PFSK-1 (cell line): ENCODE data around the gene SEMA3C.

ENCODE experiments used
- FOXP2 ChIP-seq: optimal IDR thresholded peaks from 2 replicates; pipeline ENCODE3; 2011; ENCODE audit warnings: borderline replicate concordance, control low read depth, inconsistent platforms; ENCODE audit not compliant: insufficient read depth; ENCODE audit errors: extremely low read length, extremely low read depth
- POLR2AphosphoS5 ChIP-seq: IDR thresholded peaks from 2 replicates; pipeline ENCODE4 v1.6.1; 2012; ENCODE audit warnings: low read depth, mild to moderate bottlenecking, control low read depth, low read length, moderate library complexity
- REST ChIP-seq, 2 experiments: IDR thresholded peaks; 2 replicates each; pipeline versions ENCODE4 v1.6.1 to v1.8.0; 2011 to 2012; ENCODE audit warnings: low read depth in 2 of 2, low read length in 2 of 2, control low read depth in 1 of 2, inconsistent platforms in 1 of 2, mild to moderate bottlenecking in 1 of 2, moderate library complexity in 1 of 2; ENCODE audit not compliant: insufficient read depth in 1 of 2
- SIN3A ChIP-seq: IDR thresholded peaks from 2 replicates; pipeline ENCODE4 v1.6.1; 2012; ENCODE audit warnings: mild to moderate bottlenecking, low read length, moderate library complexity, borderline replicate concordance; ENCODE audit not compliant: insufficient read depth
- TAF1 ChIP-seq: IDR thresholded peaks from 2 replicates; pipeline ENCODE4 v1.6.1; 2012; ENCODE audit warnings: low read length, control low read depth, borderline replicate concordance; ENCODE audit not compliant: insufficient read depth

GRCh38 chr7:80968606-80969005 is 49.8 kb upstream of the SEMA3C start:
- no peak for TF ChIP-seq POLR2AphosphoS5
- TF ChIP-seq REST (IDR thresholded peaks at IDR 0.05; ENCODE audit: insufficient read depth in 1 of 2, low read depth in 2 of 2, low read length in 2 of 2): no peak
- no peak for TF ChIP-seq SIN3A
- TF ChIP-seq FOXP2: no peak
- TF ChIP-seq TAF1: no peak
